Muscle of leg (tissue), 11 donors: ENCODE data around the gene CHCHD5. TPM values are rescaled to one million over a fixed set of nuclear protein-coding genes. Genes with fewer than 3 reads are reported as not detected.

Source experiments
- DNase-seq: peaks from one replicate; pipeline ENCODE4 v3.0.0; 2013
- H3K27ac ChIP-seq: one replicate; pipeline ENCODE4 v1.5.1; 2013; ENCODE audit warnings: mild to moderate bottlenecking, low read length, control low read depth
- H3K27me3 ChIP-seq: one replicate; pipeline ENCODE4 v1.6.1; 2013; ENCODE audit warnings: low read length; ENCODE audit not compliant: control insufficient read depth, insufficient read depth
- H3K36me3 ChIP-seq: one replicate; pipeline ENCODE4 v1.6.1; 2013; ENCODE audit warnings: low read length; ENCODE audit not compliant: control insufficient read depth, insufficient read depth
- H3K4me1 ChIP-seq: one replicate; pipeline ENCODE4 v1.6.1; 2013; ENCODE audit warnings: low read length; ENCODE audit not compliant: control insufficient read depth, insufficient read depth
- H3K4me3 ChIP-seq: one replicate; pipeline ENCODE4 v1.5.1; 2013; ENCODE audit warnings: low read length, control low read depth
- H3K9me3 ChIP-seq: replicated peaks from 2 replicates; pipeline ENCODE4 v1.6.1; 2013; ENCODE audit warnings: low read depth, low read length; ENCODE audit not compliant: control insufficient read depth
- WGBS: methylation state at CpG from one replicate; pipeline ENCODE4 v1.1.5; 2013; ENCODE audit warnings: missing lambda C conversion rate; ENCODE audit not compliant: insufficient coverage; 5-methylcytosine and 5-hydroxymethylcytosine counted together
- polyA plus RNA-seq, 8 donors: library from polyadenylated mRNA; unstranded; fragments of 120-200 nt; gene quantifications; one replicate each; pipeline versions ENCODE4 v1.2.1 to v1.2.3, GENCODE V29; 2013; ENCODE audit warnings: inconsistent platforms in 1 of 8, low replicate concordance in 1 of 8; ENCODE audit not compliant: insufficient read length in 8 of 8, insufficient read depth in 1 of 8
- total RNA-seq: library from RNA; stranded (reverse); fragments of 120-200 nt; gene quantifications from one replicate; pipeline ENCODE4 v1.2.4, GENCODE V29; 2013

Gene CHCHD5
- total and polyA plus RNA-seq, 9 donors, result 20.1 to 37.1 (median 29.7) TPM

- WGBS, result 28% methylated on average over 12 of the region's 19 CpGs
- peak overlapping the region; percentile 81 for H3K4me3 ChIP-seq
- H3K36me3 ChIP-seq, result peaks cover 20% of the 10 kb centered on the region
- peaks cover 41% of the 10 kb centered on the region for H3K4me1 ChIP-seq
- peak; percentile 28 for DNase-seq
- H3K27me3 ChIP-seq, result no peaks in the 10 kb centered on the region
- H3K27ac ChIP-seq, result peak overlapping the region; percentile 99
- no peaks in the 10 kb centered on the region for H3K9me3 ChIP-seq
Measured at GRCh38 chr2:112583497-112584133, 794 bp upstream of the CHCHD5 start.

GRCh38 chr2:112584891-112585250 lies 462 bp downstream of the CHCHD5 start:
- DNase-seq, result no peak
- 63% methylated on average over 3 of the region's 3 CpGs for WGBS
- Histone ChIP-seq H3K4me3 (peak overlapping the region; percentile 81), H3K27me3 (no peaks in the 10 kb centered on the region), H3K9me3 (no peaks in the 10 kb centered on the region), H3K36me3 (peaks cover 28% of the 10 kb centered on the region), H3K4me1 (peaks cover 49% of the 10 kb centered on the region), H3K27ac (peak overlapping the region; percentile 99)

- 100% methylated on average over 1 of the region's 3 CpGs for WGBS
- H3K27ac ChIP-seq, result peak overlapping the region; percentile 99
- no peaks in the 10 kb centered on the region for H3K9me3 ChIP-seq
- peaks cover 28% of the 10 kb centered on the region for H3K36me3 ChIP-seq
- no peak for DNase-seq
- no peaks in the 10 kb centered on the region for H3K27me3 ChIP-seq
- peaks cover 49% of the 10 kb centered on the region for H3K4me1 ChIP-seq
- H3K4me3 ChIP-seq, result peak overlapping the region; percentile 81
Measured at GRCh38 chr2:112585400-112585799, 991 bp downstream of the CHCHD5 start.

GRCh38 chr2:112585873-112586464 lies 1.6 kb downstream of the CHCHD5 start:
- Histone ChIP-seq H3K27me3 (no peaks in the 10 kb centered on the region), H3K36me3 (peaks cover 28% of the 10 kb centered on the region), H3K4me1 (peaks cover 53% of the 10 kb centered on the region), H3K27ac (no peak overlapping the region), H3K9me3 (no peaks in the 10 kb centered on the region), H3K4me3 (no peak overlapping the region)
- 97% methylated on average over 12 of the region's 18 CpGs for WGBS
- no peak for DNase-seq

- Histone ChIP-seq H3K27me3 (no peaks in the 10 kb centered on the region), H3K36me3 (peaks cover 28% of the 10 kb centered on the region), H3K4me3 (no peak overlapping the region), H3K27ac (peak overlapping the region; percentile 71), H3K9me3 (no peaks in the 10 kb centered on the region), H3K4me1 (peaks cover 50% of the 10 kb centered on the region)
- WGBS, result 91% methylated on average over 3 of the region's 6 CpGs
- DNase-seq, result peak; percentile 75
Measured at GRCh38 chr2:112588611-112589045, 4.2 kb downstream of the CHCHD5 start.

- H3K9me3 ChIP-seq, result no peaks in the 10 kb centered on the region
- no peak for DNase-seq
- H3K4me3 ChIP-seq, result no peak overlapping the region
- no peaks in the 10 kb centered on the region for H3K27me3 ChIP-seq
- H3K27ac ChIP-seq, result no peak overlapping the region
- H3K4me1 ChIP-seq, result peaks cover 32% of the 10 kb centered on the region
- peaks cover 21% of the 10 kb centered on the region for H3K36me3 ChIP-seq
- 90% methylated on average over 4 of the region's 5 CpGs for WGBS
Measured at GRCh38 chr2:112591413-112591812, 7.0 kb downstream of the CHCHD5 start.

- peaks cover 12% of the 10 kb centered on the region for H3K4me1 ChIP-seq
- H3K9me3 ChIP-seq, result no peaks in the 10 kb centered on the region
- no peak for DNase-seq
- WGBS, result 85% methylated on average over 2 of the region's 4 CpGs
- H3K36me3 ChIP-seq, result peaks cover 6% of the 10 kb centered on the region
- no peak overlapping the region for H3K27ac ChIP-seq
- H3K4me3 ChIP-seq, result no peak overlapping the region
- H3K27me3 ChIP-seq, result no peaks in the 10 kb centered on the region
Measured at GRCh38 chr2:112593736-112594135, 9.3 kb downstream of the CHCHD5 start.

- H3K4me1 ChIP-seq, result peaks cover 2% of the 10 kb centered on the region
- H3K9me3 ChIP-seq, result no peaks in the 10 kb centered on the region
- no peaks in the 10 kb centered on the region for H3K27me3 ChIP-seq
- no peak overlapping the region for H3K27ac ChIP-seq
- no peak for DNase-seq
- no peak overlapping the region for H3K4me3 ChIP-seq
- WGBS, result 100% methylated on average over 1 of the region's 10 CpGs
- H3K36me3 ChIP-seq, result no peaks in the 10 kb centered on the region
Measured at GRCh38 chr2:112597537-112598322, 13.3 kb downstream of the CHCHD5 start.

GRCh38 chr2:112600634-112601033 lies 16.2 kb downstream of the CHCHD5 start:
- H3K27ac ChIP-seq, result no peak overlapping the region
- H3K36me3 ChIP-seq, result no peaks in the 10 kb centered on the region
- no peaks in the 10 kb centered on the region for H3K9me3 ChIP-seq
- no peak overlapping the region for H3K4me3 ChIP-seq
- H3K27me3 ChIP-seq, result no peaks in the 10 kb centered on the region
- 72% methylated on average over 3 of the region's 3 CpGs for WGBS
- H3K4me1 ChIP-seq, result peaks cover 2% of the 10 kb centered on the region
- no peak for DNase-seq

GRCh38 chr2:112601754-112602153 lies 17.3 kb downstream of the CHCHD5 start:
- no peaks in the 10 kb centered on the region for H3K9me3 ChIP-seq
- no peak overlapping the region for H3K4me3 ChIP-seq
- DNase-seq, result no peak
- H3K27me3 ChIP-seq, result no peaks in the 10 kb centered on the region
- peaks cover 2% of the 10 kb centered on the region for H3K4me1 ChIP-seq
- no peaks in the 10 kb centered on the region for H3K36me3 ChIP-seq
- no peak overlapping the region for H3K27ac ChIP-seq
- WGBS, result 86% methylated on average over 3 of the region's 3 CpGs
